Stimulated activated CD4-positive, alpha-beta T cell treated with anti-CD3 and anti-CD28 coated beads, TNF-alpha, amount 100 ng/mL, for 48 hours (primary cell): ENCODE results near the gene ZNF33B.
"Not testable (repeated sequence)": the region's sequence is repeated elsewhere in the genome, so short reads cannot be mapped to it uniquely, and the experiment has no call there.

Experiments
- DNase-seq, 3 donors: peaks; one replicate each; pipeline ENCODE4 v3.0.0-alpha.2; 2020; ENCODE audit warnings: low read depth in 3 of 3

Gene ZNF33B

GRCh38 chr10:42638055-42638820 is at the start of gene ZNF33B:
Gene ZNF33B (minus strand): TSS chr10:42638570. CDS start chr10:42636928, 1,642 bp downstream.
- peak; percentile 84 to 92 (median 87) for DNase-seq

DNA sequence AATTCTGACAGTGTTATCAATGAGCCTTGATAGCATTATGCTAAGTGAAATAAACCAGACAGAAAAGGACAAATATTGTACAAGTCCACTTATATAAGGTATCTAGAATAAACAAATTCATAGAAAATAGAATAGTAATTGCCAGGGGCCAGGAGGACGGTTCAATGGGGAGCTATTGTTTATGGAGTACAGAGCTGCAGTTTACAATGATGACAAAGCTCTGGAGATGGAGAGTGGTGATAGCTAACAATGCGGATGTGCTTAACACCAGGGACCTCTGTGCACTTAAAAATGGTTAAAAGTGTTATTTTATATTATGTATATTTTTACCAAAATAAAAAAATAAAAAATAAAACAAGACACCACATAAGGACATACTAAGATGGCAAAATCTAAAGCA is 46.1 kb upstream of the ZNF33B start:
- DNase-seq: no peak

GRCh38 chr10:42680267-42680666 is 41.9 kb upstream of the ZNF33B start:
- DNase-seq: no peak

DNA sequence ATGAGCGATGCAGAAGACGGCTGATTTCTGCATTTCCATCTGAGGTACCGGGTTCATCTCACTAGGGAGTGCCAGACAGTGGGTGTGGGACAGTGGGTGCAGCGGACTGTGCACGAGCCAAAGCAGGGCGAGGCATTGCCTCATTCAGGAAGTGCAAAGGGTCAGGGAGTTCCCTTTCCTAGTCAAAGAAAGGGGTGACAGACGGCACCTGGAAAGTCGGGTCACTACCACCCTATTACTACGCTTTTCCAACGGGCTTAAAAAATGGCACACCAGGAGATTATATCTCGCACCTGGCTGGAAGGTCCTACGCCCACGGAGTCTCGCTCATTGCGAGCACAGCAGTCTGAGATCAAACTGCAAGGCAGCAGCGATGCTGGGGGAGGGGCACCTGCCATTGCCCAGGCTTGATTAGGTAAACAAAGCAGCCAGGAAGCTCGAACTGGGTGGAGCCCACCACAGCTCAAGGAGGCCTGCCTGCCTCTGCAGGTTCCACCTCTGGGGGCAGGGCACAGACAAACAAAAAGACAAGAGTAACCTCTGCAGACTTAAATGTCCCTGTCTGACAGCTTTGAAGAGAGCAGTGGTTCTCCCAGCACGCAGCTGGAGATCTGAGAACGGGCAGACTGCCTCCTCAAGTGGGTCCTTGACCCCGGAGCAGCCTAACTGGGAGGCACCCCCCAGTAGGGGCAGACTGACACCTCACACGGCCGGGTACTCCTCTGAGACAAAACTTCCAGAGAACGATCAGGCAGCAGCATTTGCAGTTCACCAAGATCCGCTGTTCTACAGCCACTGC is 27.0 kb upstream of the ZNF33B start:
- not testable (repeated sequence) for DNase-seq

DNA sequence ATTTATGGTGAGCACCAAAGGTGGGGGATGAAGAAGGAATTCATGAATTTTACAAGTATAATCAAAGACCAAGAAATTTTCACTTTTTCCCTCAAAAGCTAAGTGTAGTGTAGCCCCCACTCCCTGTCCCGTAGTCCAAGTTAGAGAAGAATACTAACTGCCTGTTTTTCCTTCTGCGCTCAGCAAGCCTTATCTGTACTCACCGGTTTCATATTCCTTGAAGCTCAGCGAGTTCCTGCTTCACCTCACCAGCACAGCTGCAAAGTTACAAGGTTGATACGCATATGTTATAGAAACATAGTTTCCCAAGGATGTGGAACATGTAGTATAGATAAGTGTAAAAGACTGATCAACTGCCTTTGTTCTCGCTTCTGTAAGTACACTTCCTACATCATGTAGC is 16.0 kb upstream of the ZNF33B start:
- DNase-seq: no peak

GRCh38 chr10:42652858-42653257 is 14.5 kb upstream of the ZNF33B start:
- DNase-seq: no peak

GRCh38 chr10:42650374-42650773 is 12.0 kb upstream of the ZNF33B start:
- no peak for DNase-seq

DNA sequence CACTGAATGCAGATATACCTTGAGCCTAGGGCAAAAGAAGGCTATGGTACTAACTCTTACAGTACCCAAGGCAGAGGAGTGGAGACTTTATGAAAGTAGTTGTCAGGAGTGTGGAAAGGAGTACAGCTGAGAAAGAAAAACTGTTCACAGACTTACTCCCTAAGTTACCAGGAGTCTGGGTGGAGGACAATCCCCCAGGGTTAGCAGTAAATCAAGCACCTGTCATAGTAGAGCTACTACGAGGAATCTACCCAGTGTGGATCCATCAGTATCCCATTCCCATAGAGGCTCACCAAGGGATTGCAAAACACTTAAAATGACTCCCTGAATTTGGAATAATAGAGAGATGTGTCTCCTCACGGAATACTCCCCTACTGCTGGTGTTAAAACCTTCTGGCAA is 10.1 kb upstream of the ZNF33B start:
- no peak for DNase-seq

DNA sequence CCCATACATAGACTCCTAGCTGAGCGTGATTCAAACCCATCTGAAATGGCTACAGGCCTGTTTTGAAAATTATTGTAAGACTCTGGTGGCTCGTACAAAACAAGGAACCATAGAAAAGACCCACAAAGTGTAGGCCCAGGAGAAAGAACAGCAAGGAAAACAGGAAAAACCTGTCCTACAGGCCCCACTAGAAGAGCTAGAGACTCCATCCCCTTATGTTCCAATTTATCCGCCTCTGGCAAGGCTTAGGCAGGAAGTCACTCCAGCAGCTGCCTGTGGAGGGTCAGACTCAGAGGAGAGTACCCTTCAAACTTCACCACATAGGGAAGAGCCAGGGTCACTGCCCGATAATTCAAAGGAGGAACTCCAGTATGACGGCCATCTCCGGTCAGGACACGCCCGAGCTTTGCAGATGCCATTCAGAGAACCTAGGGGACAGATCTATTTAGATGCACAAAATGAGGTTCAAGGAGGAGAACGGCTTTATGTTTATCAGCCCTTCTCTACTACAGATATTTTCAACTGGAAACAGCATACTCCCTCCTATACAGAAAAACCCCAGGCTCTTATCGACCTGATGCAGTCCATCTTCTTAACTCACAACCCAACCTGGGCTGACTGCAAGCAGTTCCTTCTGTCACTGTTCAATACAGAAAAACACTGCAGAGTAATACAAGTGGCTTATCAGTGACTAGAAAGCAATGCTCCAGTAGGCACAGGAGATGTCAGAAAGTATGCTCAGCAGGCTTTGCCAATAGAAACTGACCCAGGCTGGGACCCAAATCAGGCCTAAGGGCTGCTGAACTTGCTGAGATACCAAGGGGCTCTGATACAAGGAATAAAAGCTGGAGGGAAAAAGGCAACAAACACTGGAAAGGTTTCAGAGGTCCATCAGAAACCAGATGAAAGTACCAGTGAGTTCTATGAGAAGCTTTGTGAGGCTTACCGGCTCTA is 8.6 kb upstream of the ZNF33B start:
- DNase-seq: no peak

GRCh38 chr10:42646214-42646613 is 7.8 kb upstream of the ZNF33B start:
- DNase-seq: no peak

- no peak for DNase-seq
Observed at GRCh38 chr10:42645516-42645915, 7.1 kb upstream of the ZNF33B start.

GRCh38 chr10:42645103-42645502 is 6.7 kb upstream of the ZNF33B start:
- DNase-seq: no peak

GRCh38 chr10:42640610-42641229 is 2.4 kb upstream of the ZNF33B start:
- DNase-seq: no peak

GRCh38 chr10:42638821-42639270 is 476 bp upstream of the ZNF33B start:
- peak in 1 of 3 donors; percentile 1 for DNase-seq

DNA sequence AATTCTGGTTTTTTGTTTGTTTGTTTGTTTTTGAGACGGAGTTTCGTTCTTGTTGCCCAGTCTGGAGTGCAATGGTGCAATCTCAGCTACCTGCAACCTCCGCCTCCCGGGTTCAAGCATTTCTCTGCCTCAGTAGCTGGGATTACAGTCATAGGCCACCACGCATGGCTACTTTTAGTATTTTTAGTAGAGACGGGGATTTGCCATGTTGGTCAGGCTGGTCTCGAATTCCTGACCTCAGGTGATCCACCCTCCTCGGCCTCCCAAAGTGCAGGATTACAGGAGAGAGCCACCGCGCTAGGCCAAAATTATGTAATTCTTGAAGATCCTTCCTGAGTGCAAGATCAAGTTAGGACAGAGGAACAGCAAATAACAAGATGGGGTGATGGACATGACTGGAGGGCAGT is 719 bp downstream of the ZNF33B start:
- no peak for DNase-seq

- no peak for DNase-seq
Observed at GRCh38 chr10:42637142-42637541, 1.2 kb downstream of the ZNF33B start.

DNA sequence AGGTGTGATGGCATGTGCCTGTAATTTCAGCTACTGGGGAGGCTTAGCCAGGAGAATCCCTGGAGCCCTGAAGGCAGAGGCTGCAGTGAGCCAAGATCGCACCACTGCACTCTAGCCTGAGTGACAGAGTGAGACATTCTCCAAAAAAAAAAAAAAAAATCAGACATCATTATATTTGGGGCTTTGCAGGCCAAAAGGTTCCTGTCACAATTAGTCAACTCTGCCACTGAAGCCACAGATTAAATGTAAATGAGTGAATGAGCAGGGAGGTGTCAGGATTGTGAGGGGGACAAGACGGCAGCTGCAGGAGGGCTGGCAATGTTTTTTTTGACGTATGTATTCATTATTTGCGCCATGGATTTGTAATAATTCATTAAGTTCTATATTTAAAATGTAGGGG is 3.3 kb downstream of the ZNF33B start:
- no peak for DNase-seq

DNA sequence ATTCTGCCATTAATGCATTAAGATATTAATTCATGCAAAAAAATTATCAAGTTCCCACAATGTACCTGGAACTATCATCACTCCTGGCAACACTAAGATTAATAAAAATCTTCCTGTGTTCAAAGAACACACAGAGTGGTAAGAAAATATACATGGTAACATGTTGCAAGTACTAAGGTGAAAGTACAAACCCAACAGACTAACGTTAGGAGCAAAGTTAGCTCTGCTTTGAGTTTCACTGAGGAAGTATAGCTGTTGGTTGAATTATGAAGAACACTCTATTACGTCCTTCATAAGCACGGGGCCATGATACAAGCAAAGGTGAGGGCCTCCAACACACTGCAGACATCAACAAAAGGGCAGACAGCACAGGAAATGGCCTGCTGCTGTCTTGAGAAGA is 5.8 kb downstream of the ZNF33B start:
- no peak for DNase-seq

DNA sequence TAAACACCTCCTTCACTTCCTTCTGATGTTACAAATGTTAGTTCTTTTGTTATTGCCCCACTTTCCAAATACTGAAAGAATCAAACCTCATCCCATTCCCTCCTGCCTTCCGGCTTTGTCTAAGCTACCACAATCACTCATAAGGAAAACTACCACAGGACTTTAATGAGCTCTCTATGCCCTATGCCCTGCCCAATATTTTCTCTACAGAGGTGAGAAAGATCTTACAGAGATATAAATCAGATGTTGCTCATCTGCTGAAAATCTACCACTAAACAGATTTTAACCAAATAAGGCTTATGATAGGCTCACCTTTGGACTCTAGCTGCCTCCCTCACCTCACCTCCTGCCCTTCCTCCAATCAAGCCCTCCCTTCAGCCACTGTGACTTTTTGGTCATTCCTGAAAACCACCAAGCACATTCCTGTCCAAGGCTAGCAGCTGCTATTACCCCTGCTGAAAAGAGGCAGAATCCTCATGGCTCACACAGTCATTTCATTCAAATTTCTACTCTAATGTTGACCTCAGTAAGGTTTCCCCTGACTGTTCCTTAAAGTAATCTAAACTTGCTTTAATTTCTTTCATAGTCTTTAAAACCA is 7.7 kb downstream of the ZNF33B start:
- DNase-seq: no peak

DNA sequence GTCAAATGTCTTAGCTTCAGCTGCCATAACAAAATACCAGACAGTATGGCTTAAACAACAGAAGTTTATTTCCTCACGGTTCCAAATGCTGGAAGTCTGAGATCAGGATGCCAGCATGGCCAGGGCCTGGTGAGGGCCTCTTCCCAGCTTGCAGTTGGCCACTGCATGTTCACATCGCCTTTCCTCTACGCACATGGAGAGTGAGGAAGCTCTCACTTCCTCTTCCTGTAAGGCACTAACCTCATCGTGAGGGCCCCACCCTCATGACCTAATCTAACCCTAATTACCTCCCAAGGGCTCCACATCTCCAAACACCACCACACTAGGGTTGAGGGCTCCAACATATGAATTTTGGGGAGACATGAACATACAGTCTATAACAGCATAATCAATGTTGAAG is 14.4 kb downstream of the ZNF33B start:
- DNase-seq: no peak

- no peak for DNase-seq
Observed at GRCh38 chr10:42618424-42618823, 19.9 kb downstream of the ZNF33B start.
